Suppressor macrophage treated with lipopolysaccharide for 4 hours (primary cell): ENCODE results near the gene C5orf15.

Source experiments
- DNase-seq: peaks from one replicate; pipeline ENCODE4 v3.0.0-alpha.2; 2020

The C5orf15 gene

GRCh38 chr5:133968204-133968980 is at the start of gene C5orf15:
Gene C5orf15 (minus strand): TSS chr5:133968625. CDS start chr5:133968584, 41 bp downstream.
- DNase-seq: peak; percentile 99

- no peak for DNase-seq
Measured at GRCh38 chr5:134008266-134008749, 39.9 kb upstream of the C5orf15 start.

- DNase-seq: no peak
Measured at GRCh38 chr5:134007581-134008265, 39.3 kb upstream of the C5orf15 start.

- DNase-seq: no peak
Measured at GRCh38 chr5:134006115-134006514, 37.7 kb upstream of the C5orf15 start.

GRCh38 chr5:134005417-134006061 is 37.1 kb upstream of the C5orf15 start:
- no peak for DNase-seq

GRCh38 chr5:134004626-134005416 is 36.4 kb upstream of the C5orf15 start, which contains the start of gene VDAC1:
Gene VDAC1 (minus strand): TSS chr5:134004975. CDS start chr5:133993012, 11,963 bp downstream.
- peak; percentile 94 for DNase-seq

- peak; percentile 80 for DNase-seq
Measured at GRCh38 chr5:134003817-134004625, 35.6 kb upstream of the C5orf15 start.

- DNase-seq: no peak
Measured at GRCh38 chr5:134003064-134003816, 34.8 kb upstream of the C5orf15 start.

GRCh38 chr5:134001938-134002731 is 33.7 kb upstream of the C5orf15 start:
- no peak for DNase-seq

- no peak for DNase-seq
Measured at GRCh38 chr5:134000696-134001453, 32.5 kb upstream of the C5orf15 start.

- DNase-seq: peak; percentile 10
Measured at GRCh38 chr5:134000091-134000511, 31.7 kb upstream of the C5orf15 start.

- no peak for DNase-seq
Measured at GRCh38 chr5:133998807-133999206, 30.4 kb upstream of the C5orf15 start.

GRCh38 chr5:133998042-133998441 is 29.6 kb upstream of the C5orf15 start:
- DNase-seq: no peak

GRCh38 chr5:133996683-133997252 is 28.3 kb upstream of the C5orf15 start:
- DNase-seq: peak; percentile 7

- DNase-seq: no peak
Measured at GRCh38 chr5:133995883-133996563, 27.6 kb upstream of the C5orf15 start.

- no peak for DNase-seq
Measured at GRCh38 chr5:133995341-133995740, 26.9 kb upstream of the C5orf15 start.

- DNase-seq: no peak
Measured at GRCh38 chr5:133994990-133995333, 26.5 kb upstream of the C5orf15 start.

- no peak for DNase-seq
Measured at GRCh38 chr5:133994297-133994989, 26.0 kb upstream of the C5orf15 start.
